AG10803 (cell line): ENCODE data around the gene IMMP2L.

Experiments used
- DNase-seq: peaks from one replicate; pipeline ENCODE4 v3.0.0; 2010; ENCODE audit warnings: low read depth
- H3K4me3 ChIP-seq: 2 replicates; pipeline ENCODE4 v1.5.1; 2011; ENCODE audit warnings: mild to moderate bottlenecking, low read length, control low read depth
- TF ChIP-seq, protein P1 (sequence below): conservative IDR thresholded peaks from 2 replicates; pipeline ENCODE4 v1.5.1; 2011; ENCODE audit warnings: mild to moderate bottlenecking, low read length, control low read depth, inconsistent platforms

Gene IMMP2L

DNA sequence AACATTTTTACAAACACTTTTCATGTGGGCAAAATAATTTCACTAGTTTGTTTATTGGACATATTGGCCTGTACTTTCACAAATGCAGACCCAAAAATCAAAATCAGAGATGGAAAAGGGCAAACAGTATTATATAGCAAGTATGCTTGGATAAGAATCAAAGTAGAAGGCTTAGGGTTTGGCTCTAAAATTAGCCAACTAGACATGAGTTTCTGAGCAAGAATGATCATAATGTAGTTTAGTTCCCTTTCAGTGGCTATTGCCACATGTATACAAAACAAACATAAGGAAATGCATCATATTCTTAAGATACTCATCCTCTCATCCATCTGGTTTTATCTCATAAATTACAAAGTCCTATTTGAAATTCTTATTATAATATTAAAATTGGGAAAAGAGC is 132.5 kb downstream of the IMMP2L start:
- no peak overlapping the region for H3K4me3 ChIP-seq
- TF ChIP-seq, protein P1, sequence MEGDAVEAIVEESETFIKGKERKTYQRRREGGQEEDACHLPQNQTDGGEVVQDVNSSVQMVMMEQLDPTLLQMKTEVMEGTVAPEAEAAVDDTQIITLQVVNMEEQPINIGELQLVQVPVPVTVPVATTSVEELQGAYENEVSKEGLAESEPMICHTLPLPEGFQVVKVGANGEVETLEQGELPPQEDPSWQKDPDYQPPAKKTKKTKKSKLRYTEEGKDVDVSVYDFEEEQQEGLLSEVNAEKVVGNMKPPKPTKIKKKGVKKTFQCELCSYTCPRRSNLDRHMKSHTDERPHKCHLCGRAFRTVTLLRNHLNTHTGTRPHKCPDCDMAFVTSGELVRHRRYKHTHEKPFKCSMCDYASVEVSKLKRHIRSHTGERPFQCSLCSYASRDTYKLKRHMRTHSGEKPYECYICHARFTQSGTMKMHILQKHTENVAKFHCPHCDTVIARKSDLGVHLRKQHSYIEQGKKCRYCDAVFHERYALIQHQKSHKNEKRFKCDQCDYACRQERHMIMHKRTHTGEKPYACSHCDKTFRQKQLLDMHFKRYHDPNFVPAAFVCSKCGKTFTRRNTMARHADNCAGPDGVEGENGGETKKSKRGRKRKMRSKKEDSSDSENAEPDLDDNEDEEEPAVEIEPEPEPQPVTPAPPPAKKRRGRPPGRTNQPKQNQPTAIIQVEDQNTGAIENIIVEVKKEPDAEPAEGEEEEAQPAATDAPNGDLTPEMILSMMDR = no peak
- peak; percentile 56 for DNase-seq

DNA sequence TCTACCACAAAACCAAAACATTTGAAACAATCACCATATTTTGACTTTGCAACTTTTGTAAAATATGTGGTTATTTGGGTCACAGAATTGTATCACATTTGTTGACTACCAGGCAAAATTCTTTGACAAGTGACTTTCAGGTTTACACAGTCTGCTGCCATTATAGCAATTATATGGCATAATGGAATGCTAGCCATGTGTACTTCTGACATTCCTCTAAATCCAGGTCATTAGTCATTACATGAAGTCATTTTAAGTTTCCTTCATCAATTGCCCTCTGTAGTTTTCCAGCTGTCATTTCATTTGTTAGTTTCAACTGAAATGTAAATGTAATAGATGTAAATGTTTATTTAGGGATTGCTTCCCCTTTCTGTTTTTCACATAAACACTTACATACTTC is 137.5 kb downstream of the IMMP2L start:
- peak; percentile 88 for DNase-seq
- TF ChIP-seq, protein P1 = no peak
- no peak overlapping the region for H3K4me3 ChIP-seq

DNA sequence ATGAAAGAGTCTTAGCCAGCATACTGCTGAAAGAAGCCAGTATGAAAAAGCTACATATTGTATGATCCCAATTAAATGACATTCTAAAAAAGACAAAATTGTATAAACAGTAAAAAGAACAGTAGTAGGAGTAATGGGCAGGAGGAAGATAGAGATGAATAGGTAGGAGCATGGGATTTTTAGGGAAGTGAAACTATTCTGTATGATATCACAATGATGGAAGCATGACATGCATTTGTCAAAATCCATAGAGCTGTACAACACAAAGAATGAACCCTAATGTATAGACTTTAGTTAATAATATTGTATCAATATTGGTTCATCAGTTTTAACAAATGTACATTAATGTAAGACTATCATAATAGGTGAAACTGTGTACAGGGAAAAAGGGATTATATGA is 147.9 kb downstream of the IMMP2L start:
- H3K4me3 ChIP-seq = no peak overlapping the region
- TF ChIP-seq, protein P1 = no peak
- no peak for DNase-seq

DNA sequence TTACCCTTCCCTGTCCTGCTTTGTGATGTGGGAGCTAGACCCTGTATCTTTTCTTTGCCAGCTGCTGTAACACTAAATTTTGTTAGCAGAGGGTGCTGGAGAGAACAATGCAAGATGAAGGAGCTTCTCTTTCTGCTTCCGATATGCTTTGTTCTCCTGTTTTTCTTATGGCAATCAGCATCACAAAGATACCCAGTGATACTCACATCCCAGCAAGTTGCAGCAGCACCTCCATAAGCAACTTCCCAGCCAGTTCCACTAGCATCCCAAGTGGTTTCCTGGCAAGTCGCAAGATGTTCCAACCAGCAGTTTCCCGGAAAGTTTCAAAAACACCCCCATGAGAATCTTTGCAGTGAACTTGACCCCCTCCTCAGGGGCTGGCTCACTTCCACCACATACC is 148.6 kb downstream of the IMMP2L start:
- TF ChIP-seq, protein P1 = no peak
- no peak for DNase-seq
- H3K4me3 ChIP-seq = no peak overlapping the region

DNA sequence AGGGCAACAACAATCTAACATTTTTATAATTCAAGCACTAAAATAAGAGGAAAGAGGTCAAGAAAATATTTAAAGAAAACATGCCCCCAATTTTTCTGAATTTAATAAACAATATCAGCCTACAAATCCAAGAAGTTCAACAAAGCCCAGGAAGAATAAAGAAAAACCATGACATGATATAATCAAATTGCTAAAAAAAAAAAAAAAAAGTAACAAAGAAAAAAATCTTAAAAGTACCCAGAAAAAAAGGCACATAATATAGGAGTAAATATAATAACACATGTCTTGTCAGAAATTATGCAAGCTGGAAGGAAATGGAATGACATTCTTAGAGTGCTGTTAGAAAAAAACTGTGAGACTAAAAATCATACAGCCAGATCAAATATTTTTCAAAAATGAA is 151.4 kb downstream of the IMMP2L start:
- TF ChIP-seq, protein P1 = no peak
- DNase-seq = no peak
- H3K4me3 ChIP-seq = no peak overlapping the region

DNA sequence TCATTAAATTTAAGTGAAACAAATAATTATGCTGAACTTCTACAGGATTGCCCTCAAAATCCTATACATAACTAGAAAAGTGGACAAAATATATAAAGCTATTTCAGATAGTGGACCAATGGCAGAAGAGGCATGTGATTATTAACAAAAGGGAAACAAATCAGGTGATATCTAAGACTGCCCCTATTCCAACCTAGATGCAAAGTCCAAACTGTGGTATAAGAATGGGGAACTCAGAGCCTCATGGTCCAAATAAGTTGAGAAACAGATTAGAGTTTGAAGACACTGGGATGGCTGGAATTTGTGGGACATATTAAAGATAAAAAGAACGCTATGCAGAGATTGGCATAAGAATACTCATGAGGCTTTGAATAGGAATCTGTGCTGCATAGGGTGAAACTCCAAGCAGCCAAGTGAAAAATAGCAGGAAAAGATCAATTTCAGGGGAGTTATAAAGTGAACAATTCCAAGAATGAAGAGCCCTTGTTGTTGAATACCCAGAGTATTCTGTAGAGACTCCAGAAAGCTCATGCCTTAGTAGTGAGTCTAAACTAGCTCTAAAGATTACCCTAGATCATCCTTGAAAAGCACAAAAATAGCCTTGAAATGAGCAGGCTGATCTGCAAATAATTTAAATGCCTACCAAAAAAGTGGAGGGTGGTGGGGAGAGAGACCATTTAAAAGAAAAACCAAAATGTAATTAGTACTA is 152.4 kb downstream of the IMMP2L start:
- no peak overlapping the region for H3K4me3 ChIP-seq
- TF ChIP-seq, protein P1 = no peak
- DNase-seq = peak; percentile 76

DNA sequence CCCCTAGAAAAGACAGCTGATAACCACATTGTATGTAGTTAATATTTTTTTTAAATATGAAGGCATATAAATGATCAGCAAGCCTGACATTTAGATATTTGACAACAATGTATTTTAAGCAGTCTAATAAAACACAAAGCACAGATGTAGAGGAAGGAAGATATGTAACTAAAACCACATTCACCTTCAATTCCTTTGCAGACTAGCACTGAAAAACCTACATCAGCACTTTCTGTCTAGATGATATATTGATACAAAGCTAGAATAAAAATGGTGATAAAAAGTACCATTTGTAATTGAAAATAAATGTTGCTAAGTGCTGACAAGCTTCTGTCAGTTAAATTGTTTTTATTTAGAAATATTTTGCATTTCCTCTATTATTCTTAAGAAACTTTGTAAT is 153.6 kb downstream of the IMMP2L start:
- TF ChIP-seq, protein P1 = no peak
- H3K4me3 ChIP-seq = no peak overlapping the region
- DNase-seq = no peak
